H9 (cell line): ENCODE data around the gene TMEM170B. TPM values are rescaled to one million over a fixed set of nuclear protein-coding genes. Genes with fewer than 3 reads are reported as not detected.

Experiments
- DNase-seq: peaks from one replicate; pipeline ENCODE4 v3.0.0-alpha.2; 2017
- H2AFZ ChIP-seq: one replicate; pipeline ENCODE4 v1.6.1; 2013; ENCODE audit warnings: mild to moderate bottlenecking, low read length, control low read depth, moderate library complexity
- H2AK5ac ChIP-seq: 2 replicates; pipeline ENCODE4 v1.6.1; 2013; ENCODE audit warnings: low read length, control low read depth, mixed read lengths; ENCODE audit not compliant: insufficient read length
- H2BK120ac ChIP-seq: one replicate; pipeline ENCODE4 v1.6.1; 2013; ENCODE audit warnings: low read depth, mild to moderate bottlenecking, low read length, control low read depth, inconsistent platforms; ENCODE audit not compliant: poor library complexity, severe bottlenecking
- H2BK12ac ChIP-seq: 2 replicates; pipeline ENCODE4 v1.6.1; 2013; ENCODE audit warnings: low read length, control low read depth, mixed read lengths, low read depth; ENCODE audit not compliant: insufficient read length
- H2BK15ac ChIP-seq: 2 replicates; pipeline ENCODE4 v1.6.1; 2013; ENCODE audit warnings: low read depth, low read length, control low read depth
- H2BK20ac ChIP-seq: one replicate; pipeline ENCODE4 v1.6.1; 2013; ENCODE audit warnings: low read depth, mild to moderate bottlenecking, low read length, control low read depth, inconsistent platforms; ENCODE audit not compliant: poor library complexity, severe bottlenecking
- H2BK5ac ChIP-seq: 2 replicates; pipeline ENCODE4 v1.6.1; 2013; ENCODE audit warnings: low read length, control low read depth, mixed read lengths; ENCODE audit not compliant: insufficient read length
- H3K14ac ChIP-seq: 2 replicates; pipeline ENCODE4 v1.6.1; 2013; ENCODE audit warnings: low read length, control low read depth; ENCODE audit not compliant: insufficient read depth
- H3K18ac ChIP-seq: 2 replicates; pipeline ENCODE4 v1.6.1; 2013; ENCODE audit warnings: low read depth, mild to moderate bottlenecking, mixed read lengths, low read length, control low read depth; ENCODE audit not compliant: insufficient read length
- H3K23ac ChIP-seq: 2 replicates; pipeline ENCODE4 v1.6.1; 2013; ENCODE audit warnings: low read length, control low read depth, mixed read lengths, low read depth; ENCODE audit not compliant: insufficient read length
- H3K23me2 ChIP-seq: 2 replicates; pipeline ENCODE4 v1.6.1; 2013; ENCODE audit warnings: low read depth, mild to moderate bottlenecking, mixed read lengths, low read length, control low read depth; ENCODE audit not compliant: insufficient read length, poor library complexity, severe bottlenecking
- H3K27ac ChIP-seq: 2 replicates; pipeline ENCODE4 v1.5.1; 2013; ENCODE audit warnings: low read length, control low read depth, mixed read lengths, low read depth; ENCODE audit not compliant: insufficient read length
- H3K27me3 ChIP-seq: 2 replicates; pipeline ENCODE4 v1.6.1; 2013; ENCODE audit warnings: low read length, control low read depth, inconsistent platforms; ENCODE audit not compliant: insufficient read depth
- H3K4ac ChIP-seq: 2 replicates; pipeline ENCODE4 v1.6.1; 2013; ENCODE audit warnings: low read depth, mild to moderate bottlenecking, control low read depth, inconsistent platforms, low read length, moderate library complexity
- H3K4me1 ChIP-seq: 2 replicates; pipeline ENCODE4 v1.6.1; 2013; ENCODE audit warnings: low read length, control low read depth, inconsistent platforms; ENCODE audit not compliant: insufficient read depth
- H3K4me2 ChIP-seq: 2 replicates; pipeline ENCODE4 v1.6.1; 2013; ENCODE audit warnings: low read length, control low read depth, mixed read lengths; ENCODE audit not compliant: insufficient read length, insufficient read depth
- H3K56ac ChIP-seq: 2 replicates; pipeline ENCODE4 v1.6.1; 2013; ENCODE audit warnings: low read depth, mild to moderate bottlenecking, mixed read lengths, low read length, control low read depth; ENCODE audit not compliant: insufficient read length
- H3K79me1 ChIP-seq: 2 replicates; pipeline ENCODE4 v1.6.1; 2013; ENCODE audit warnings: low read depth, mild to moderate bottlenecking, moderate library complexity, low read length, control low read depth, inconsistent platforms; ENCODE audit not compliant: insufficient read depth, poor library complexity, severe bottlenecking
- H3K79me2 ChIP-seq: 2 replicates; pipeline ENCODE4 v1.6.1; 2013; ENCODE audit warnings: low read length, control low read depth, inconsistent platforms; ENCODE audit not compliant: insufficient read depth
- H3K9ac ChIP-seq: 2 replicates; pipeline ENCODE4 v1.6.1; 2013; ENCODE audit warnings: low read length, control low read depth, mixed read lengths; ENCODE audit not compliant: insufficient read length; ENCODE audit errors: extremely low read depth
- H3K9me3 ChIP-seq: one replicate; pipeline ENCODE4 v1.6.1; 2013; ENCODE audit warnings: low read depth, low read length, inconsistent platforms; ENCODE audit not compliant: control insufficient read depth
- H3T11ph ChIP-seq: one replicate; pipeline ENCODE4 v1.6.1; 2013; ENCODE audit warnings: mild to moderate bottlenecking, low read length, control low read depth, inconsistent platforms
- H4K20me1 ChIP-seq: one replicate; pipeline ENCODE4 v1.6.1; 2013; ENCODE audit not compliant: control insufficient read depth, insufficient read length, insufficient read depth
- H4K5ac ChIP-seq: 2 replicates; pipeline ENCODE4 v1.6.1; 2013; ENCODE audit warnings: low read depth, mild to moderate bottlenecking, mixed read lengths, low read length, control low read depth; ENCODE audit not compliant: insufficient read length
- H4K8ac ChIP-seq: replicated peaks from 2 replicates; pipeline ENCODE4 v1.6.1; 2013; ENCODE audit warnings: low read length, control low read depth, mixed read lengths, low read depth; ENCODE audit not compliant: insufficient read length
- H4K91ac ChIP-seq: 2 replicates; pipeline ENCODE4 v1.6.1; 2013; ENCODE audit warnings: low read depth, mild to moderate bottlenecking, moderate library complexity, mixed read lengths, low read length, control low read depth; ENCODE audit not compliant: insufficient read length
- H3K27ac Mint-ChIP-seq, 3 experiments: 2 replicates in 2 of 3; 3 replicates in 1 of 3; pipeline ENCODE4 v1.8.0; 2020 to 2021; ENCODE audit warnings: mixed read lengths in 3 of 3, mild to moderate bottlenecking in 1 of 3, moderate library complexity in 1 of 3
- H3K27me3 Mint-ChIP-seq: 2 replicates; pipeline ENCODE4 v1.8.0; 2021; ENCODE audit warnings: low read depth, mild to moderate bottlenecking, moderate library complexity, mixed read lengths
- H3K36me3 Mint-ChIP-seq, 3 experiments: 2 replicates in 2 of 3; 3 replicates in 1 of 3; pipeline ENCODE4 v1.8.0; 2020 to 2021; ENCODE audit warnings: low read depth in 3 of 3, mixed read lengths in 3 of 3; ENCODE audit not compliant: insufficient read depth in 1 of 3
- H3K4me1 Mint-ChIP-seq, 2 experiments: 2 replicates each; pipeline ENCODE4 v1.8.0; 2020; ENCODE audit warnings: mixed read lengths in 2 of 2
- H3K4me3 Mint-ChIP-seq, 2 experiments: 2 replicates in 1 of 2; 3 replicates in 1 of 2; pipeline ENCODE4 v1.8.0; 2020 to 2021; ENCODE audit warnings: mild to moderate bottlenecking in 2 of 2, mixed read lengths in 2 of 2, moderate library complexity in 1 of 2
- H3K9me3 Mint-ChIP-seq, 2 experiments: 2 replicates in 1 of 2; 3 replicates in 1 of 2; pipeline ENCODE4 v1.8.0; 2020; ENCODE audit warnings: mild to moderate bottlenecking in 2 of 2, mixed read lengths in 2 of 2, moderate library complexity in 1 of 2
- WGBS: extraction: QIAGEN DNeasy Blood & Tissue Kit; methylation state at CpG from one replicate; pipeline ENCODE4 v1.1.7; 2013; ENCODE audit warnings: missing lambda C conversion rate, low lambda C conversion rate, mixed read lengths; ENCODE audit not compliant: insufficient read length; ENCODE audit errors: extremely low coverage; 5-methylcytosine and 5-hydroxymethylcytosine counted together
- total RNA-seq: library from RNA; stranded (reverse); gene quantifications from 2 replicates; pipeline ENCODE4 v1.2.1, GENCODE V29; 2021
- TF ChIP-seq, protein P1 (sequence below): fragments of 200-600 bp; sonication (generic); conservative IDR thresholded peaks from 3 replicates; pipeline ENCODE4 v1.8.0; 2021; ENCODE audit warnings: antibody characterized with exemption, mild to moderate bottlenecking

Gene TMEM170B
- total RNA-seq, 1 experiment from 2014 or later: 2.9 TPM

DNA sequence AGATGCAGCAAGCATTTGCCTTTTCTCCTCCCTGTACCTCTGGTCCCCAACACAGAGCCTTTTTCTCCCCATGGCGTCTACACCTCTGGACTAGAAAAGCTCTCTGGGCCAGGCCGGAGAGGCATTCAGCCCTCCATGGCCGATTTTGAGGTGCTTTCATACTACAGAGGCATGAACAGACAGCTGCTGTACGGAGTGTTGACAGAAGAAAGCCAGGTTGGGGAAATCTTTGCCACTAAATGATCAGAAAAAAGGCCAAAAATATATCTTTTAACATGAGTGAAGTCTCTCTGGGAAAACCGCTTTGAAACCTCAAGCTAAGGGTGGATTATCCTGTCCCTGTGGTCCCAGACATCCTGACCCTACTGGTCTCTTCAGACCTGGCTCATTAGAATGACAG is 94.0 kb downstream of the TMEM170B start:
- Histone ChIP-seq H3K9me3 (no peaks in the 10 kb centered on the region), H3K23ac (no peak overlapping the region), H3K14ac (no peak overlapping the region), H3K4ac (no peak overlapping the region), H3K27me3 (no peaks in the 10 kb centered on the region), H2BK12ac (no peak overlapping the region), H2BK5ac (no peak overlapping the region), H2AFZ (no peak overlapping the region), H3K4me2 (no peak overlapping the region), H3T11ph (no peak overlapping the region), H3K18ac (no peak overlapping the region), H3K56ac (no peak overlapping the region), H3K9ac (no peak overlapping the region), H2BK15ac (no peak overlapping the region), H3K23me2 (no peaks in the 10 kb centered on the region), H4K20me1 (no peaks in the 10 kb centered on the region), H2AK5ac (no peak overlapping the region), H3K4me1 (no peaks in the 10 kb centered on the region), H4K8ac (no peak overlapping the region), H4K5ac (no peak overlapping the region), H2BK120ac (no peak overlapping the region), H3K79me1 (no peaks in the 10 kb centered on the region), H3K27ac (no peak overlapping the region), H4K91ac (no peak overlapping the region), H2BK20ac (no peak overlapping the region), H3K79me2 (no peaks in the 10 kb centered on the region)
- TF ChIP-seq, protein P1, sequence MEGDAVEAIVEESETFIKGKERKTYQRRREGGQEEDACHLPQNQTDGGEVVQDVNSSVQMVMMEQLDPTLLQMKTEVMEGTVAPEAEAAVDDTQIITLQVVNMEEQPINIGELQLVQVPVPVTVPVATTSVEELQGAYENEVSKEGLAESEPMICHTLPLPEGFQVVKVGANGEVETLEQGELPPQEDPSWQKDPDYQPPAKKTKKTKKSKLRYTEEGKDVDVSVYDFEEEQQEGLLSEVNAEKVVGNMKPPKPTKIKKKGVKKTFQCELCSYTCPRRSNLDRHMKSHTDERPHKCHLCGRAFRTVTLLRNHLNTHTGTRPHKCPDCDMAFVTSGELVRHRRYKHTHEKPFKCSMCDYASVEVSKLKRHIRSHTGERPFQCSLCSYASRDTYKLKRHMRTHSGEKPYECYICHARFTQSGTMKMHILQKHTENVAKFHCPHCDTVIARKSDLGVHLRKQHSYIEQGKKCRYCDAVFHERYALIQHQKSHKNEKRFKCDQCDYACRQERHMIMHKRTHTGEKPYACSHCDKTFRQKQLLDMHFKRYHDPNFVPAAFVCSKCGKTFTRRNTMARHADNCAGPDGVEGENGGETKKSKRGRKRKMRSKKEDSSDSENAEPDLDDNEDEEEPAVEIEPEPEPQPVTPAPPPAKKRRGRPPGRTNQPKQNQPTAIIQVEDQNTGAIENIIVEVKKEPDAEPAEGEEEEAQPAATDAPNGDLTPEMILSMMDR: no peak
- Mint-ChIP-seq H3K9me3 (no peaks in the 10 kb centered on the region), H3K27ac (peak overlapping the region in 1 of 3 experiments; percentile 15; a peak in 1 of 7 replicates), H3K4me1 (peaks cover 0 to 10% of the 10 kb centered on the region in 2 experiments; a peak in 2 of 4 replicates), H3K36me3 (no peaks in the 10 kb centered on the region), H3K27me3 (no peaks in the 10 kb centered on the region), H3K4me3 (no peak overlapping the region)
- no peak for DNase-seq
- no CpG with 5 or more reads among the region's 5 CpGs for WGBS
